ENCODE measurements around the gene LRCOL1.

LRCOL1 gene

DNA sequence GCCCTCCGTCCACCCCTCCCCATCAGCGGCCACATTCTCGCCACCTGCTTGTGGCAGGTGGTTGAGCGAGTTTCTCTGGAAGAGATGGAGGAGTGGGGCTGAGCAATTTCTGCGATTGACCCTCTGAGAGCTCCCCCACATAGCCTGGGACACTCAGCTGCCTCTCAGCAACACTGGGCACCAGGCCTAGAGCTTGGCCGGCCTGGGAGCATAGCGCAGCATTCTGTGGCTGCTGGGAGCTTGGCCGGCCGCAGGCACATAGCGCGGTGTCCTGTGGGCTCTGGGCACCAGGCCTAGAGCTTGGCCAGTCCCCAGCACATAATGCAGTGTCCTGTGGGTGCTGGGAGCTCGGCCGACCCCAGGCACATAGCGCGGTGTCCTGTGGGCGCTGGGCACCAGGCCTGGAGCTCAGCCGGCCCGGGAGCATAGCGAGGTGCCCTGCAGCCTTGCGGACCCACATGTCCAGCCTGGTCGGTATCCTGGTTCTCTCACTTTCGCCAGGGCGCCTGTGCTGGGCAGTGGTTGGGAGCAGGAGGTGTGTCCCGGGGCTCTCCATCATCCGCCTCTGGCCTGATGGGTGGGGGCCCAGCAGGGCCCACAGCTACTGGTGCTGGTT, 43.8 kb downstream of the LRCOL1 start:
- no peak for DNase-seq (ENCODE audit: low read depth, low spot score)

DNA sequence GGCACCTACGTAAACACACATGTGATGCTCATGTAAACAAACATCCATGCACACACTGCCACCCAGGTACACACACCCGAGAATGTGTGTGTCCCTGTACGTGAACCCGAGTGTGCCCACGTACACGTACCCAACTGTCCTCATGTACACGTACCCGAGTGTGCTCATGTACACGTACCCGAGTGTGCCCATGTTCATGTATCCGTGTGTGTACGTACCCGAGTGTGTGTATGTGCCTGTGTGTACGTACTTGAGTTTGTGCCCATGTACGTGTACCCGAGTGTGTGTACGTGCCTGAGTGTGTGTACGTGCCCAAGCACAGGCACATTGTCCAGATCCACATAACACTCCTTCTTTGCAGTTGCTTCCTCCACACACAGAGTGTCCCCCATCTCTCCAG, 45.0 kb downstream of the LRCOL1 start:
- no peak for DNase-seq (ENCODE audit: low read depth, low spot score)

DNA sequence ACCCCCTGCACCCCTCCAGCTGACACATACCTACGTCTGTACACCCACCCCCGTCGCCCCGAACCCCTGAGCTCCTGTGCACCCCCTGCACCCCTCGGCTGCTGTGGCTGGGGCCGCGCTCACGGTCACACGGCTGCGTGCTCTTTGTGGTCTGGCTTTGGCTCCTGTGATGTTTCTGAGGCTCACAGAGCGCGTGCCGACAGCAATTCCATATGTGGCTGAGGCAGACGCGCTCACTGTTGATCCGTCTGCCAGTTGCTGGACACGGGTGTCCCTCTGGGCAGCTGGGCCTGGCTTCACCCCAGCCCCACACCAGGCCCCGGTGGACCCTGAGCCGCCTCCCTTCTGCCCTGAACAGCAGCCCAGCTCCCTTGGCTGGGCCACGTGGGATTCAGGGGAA, 46.5 kb downstream of the LRCOL1 start:
- no peak for DNase-seq (ENCODE audit: low read depth, low spot score)

DNA sequence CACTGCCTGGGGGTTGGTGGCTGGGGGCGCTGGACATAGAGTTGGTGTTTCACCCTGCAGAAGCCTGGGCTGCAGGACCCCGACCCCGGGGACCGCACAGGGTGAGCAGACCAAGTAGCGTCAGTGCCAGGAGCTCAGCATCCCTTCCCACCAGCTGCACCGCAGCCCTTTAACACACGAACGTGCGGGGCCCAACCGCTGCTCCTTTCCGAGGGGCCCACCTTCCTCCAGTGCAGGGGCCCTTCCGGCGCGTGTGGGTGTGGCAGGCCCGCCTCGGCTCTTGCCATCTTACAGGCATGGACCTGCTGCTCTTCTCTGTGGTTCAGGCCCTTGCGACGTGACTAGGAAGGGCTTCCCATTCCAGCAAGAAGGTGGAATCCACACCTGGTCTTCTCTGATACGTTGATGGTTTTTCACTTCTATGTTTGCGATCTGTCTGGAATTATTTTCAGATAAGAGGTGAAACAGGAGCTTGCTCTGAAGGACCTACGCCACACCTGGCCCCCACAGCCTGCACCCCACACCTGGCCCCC, 47.8 kb downstream of the LRCOL1 start:
- DNase-seq (ENCODE audit: low read depth, low spot score): no peak

DNA sequence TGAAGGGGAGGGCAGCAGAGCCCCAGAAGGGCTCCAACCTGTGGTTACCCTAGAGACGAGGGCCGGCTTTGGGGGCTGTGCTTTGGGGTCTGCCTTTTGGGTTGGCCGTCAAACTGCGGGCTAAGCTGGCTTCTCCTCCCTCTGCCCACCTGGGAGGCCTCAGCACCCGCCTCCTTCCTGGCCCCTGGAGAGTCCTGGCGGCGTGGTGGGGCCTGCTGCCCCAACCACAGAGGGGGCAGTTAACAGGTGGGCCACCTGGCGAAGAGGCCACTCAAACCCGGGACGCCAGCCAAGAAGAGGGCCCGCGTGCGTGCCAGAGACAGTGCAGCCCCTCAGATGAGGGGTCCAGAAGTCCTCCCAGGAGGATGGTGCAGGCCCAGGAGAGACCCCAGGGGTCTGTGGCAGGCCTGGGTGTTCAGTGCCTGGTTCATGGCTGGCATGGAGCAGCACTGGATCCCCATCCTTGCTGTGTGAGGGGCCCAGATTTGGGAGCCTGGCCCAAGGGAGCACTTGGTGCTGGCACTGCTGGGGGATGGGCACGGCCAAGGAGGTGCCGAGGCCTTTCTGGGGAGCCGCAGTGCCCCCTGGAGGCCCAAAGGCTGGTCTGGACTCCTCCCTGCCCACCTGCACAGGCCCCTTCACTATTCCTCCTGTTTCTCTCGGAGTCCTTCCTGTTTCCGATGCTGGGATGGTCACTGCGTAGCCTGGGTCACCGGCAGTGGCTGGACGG, 48.8 kb downstream of the LRCOL1 start:
- no peak for DNase-seq (ENCODE audit: low read depth, low spot score)

DNA sequence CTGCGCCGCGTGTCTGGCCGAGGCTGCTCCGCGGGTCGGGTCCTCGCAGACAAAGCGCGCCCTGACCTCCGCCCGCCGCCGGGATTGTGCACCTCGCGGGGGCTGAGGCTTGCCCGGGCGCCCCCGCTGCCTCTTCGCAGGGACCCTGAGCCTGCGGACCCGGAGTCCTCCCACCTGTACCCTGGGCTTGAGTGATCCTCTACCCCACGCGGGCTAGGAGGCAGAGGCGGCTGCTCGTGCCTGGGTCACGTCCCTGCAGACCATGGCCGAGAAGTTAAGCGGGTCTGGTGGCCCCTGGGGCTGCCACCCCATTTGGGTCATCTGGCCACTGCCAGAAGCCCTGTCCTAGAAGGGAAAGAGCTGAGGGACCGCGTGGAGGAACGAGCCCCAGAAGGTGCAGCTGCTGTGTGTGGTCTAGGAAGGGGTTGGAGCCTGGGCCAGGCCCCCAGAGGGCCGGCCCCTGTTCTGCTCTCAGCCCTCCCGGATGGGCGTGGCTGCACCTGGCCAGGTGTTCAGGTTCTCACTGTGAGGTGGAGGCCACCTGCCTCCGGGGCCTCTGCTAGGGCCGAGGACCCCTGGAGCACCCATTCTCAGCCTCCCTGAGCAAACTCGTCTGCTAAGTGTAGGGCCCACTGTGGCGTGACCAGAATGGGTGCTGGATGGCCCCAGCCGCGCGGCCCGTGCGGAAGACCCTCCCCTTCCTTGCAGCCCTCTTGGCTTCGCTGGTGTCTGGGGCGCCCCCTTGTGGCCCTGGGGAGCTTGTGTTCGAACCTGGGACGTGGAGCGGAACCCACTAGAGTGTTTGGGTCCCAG, 49.6 kb downstream of the LRCOL1 start:
- peak; percentile 52 for DNase-seq (ENCODE audit: low read depth, low spot score)

DNA sequence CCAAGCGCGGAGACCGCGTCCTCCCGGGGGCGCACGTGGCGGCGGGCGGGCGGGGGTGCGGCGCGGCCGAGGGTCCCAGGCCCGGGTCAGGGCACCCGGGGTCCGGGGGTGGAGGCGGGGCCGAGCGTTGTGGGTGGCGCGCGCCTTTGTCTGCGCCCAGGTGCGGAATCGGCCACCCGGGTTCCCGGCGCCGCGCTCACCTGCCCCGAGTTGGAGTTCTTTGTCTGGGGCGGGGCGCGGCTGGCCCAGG, 50.1 kb downstream of the LRCOL1 start:
- DNase-seq (ENCODE audit: low read depth, low spot score): no peak

DNA sequence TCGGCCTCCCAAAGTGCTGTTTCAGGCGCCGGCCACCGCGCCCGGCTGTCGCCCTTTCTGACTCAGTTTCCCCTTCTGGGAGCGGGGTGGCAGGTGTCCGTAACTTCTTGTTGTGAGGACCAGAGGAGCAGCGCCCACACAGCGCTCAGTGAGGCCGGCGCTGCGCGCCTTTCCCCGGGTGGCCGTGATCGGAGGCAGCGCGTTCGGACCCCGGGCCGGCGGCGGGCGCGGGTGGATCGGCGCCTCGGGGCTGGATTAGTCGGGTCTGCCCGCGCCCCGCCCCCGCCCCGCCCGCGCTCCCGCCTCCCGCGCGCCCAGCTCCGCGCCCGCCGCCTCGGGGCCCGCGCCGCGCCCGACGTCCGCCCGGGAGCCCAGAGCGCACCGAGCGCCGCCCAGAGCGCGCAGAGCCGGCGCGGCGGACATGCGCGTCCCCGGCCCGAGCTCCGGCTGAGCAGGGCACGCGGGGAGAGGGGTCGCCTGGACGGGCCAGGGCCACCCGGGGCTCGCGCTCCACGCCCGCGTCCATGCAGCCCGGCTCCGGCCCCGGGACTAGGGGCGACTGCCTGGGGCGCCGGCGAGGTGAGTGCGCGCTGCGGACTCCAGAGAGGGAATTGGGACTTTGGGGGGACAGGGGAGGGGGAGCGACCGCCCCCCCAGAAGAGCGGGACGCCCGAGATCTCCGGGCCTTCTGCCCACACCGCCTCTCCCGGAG, 50.6 kb downstream of the LRCOL1 start:
- no peak for DNase-seq (ENCODE audit: low read depth, low spot score)

DNA sequence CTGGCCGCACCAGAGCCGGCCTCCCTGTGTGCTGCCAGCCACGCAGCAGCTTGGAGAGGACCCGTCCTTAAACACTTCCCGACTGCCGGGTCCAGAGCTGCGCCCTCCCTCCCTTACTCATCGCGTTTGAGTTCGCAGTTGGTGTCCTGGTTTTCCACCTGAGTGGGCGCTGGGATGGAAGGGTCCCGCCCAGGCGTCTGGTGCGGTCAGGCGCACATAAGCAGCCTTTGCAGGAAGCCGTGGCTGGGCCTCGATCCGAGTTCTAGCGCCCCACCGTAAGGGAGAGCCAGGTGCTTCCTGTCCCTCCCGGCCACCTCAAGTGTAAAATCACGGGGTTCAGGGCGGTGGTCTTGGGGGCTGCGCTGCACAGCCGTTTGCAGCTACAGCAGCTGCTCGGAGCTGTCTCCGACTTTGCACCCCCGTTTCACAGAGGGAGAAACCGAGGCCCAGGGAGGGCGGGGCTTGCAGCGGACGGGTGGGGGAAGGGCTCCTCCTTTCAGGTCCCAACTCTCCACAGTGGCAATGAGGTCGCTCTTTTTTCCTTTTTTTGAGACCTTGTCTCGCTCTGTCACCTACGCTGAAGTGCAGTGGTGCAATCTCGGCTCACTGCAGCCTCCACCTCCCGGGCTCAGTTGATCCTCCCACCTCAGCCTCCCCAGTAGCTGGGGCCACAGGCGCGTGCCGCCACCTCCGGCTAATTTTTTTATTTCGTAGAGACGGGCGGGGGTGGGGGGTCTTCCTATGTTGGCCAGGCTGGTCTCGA, 51.3 kb downstream of the LRCOL1 start:
- DNase-seq (ENCODE audit: low read depth, low spot score): no peak

DNA sequence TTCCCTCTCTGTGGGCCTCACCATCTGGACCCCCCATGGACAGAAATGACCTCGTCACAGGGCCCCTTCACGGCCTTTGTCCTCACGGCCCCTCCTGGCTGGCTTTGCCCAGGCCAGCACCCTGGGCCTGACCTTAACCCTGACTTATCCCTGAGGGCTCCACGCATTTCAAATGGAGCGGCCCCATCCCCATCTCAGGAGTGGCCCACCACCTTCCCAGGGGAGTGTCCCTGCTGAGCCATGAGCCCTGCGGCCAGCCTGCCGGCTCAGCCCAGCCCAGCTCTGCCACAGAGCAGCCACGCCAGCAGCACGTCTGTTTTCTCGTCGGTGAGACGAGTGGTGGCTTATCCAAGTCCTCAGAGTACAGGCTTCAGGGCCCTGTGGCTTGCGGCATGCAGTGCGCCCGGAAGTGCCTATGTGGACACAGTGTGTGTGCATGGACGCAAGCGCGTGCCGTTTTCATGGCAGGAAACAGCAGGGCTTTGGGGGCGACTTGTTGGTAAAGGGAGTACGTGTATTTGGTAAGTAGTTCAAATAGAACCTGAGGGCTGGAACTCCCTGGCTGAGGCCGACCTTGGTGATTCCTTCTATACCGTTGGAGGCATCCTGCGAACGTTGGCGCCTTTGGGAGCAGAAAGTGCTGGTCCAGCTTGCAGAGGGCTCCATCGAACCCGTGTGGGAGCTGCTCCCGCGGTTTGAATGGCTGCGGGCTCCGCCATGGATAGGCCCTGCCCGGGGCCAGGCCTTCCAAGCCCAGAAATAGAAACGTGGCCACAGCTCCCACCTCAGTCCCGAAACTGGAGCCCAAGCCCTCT, 52.1 kb downstream of the LRCOL1 start:
- no peak for DNase-seq (ENCODE audit: low read depth, low spot score)

DNA sequence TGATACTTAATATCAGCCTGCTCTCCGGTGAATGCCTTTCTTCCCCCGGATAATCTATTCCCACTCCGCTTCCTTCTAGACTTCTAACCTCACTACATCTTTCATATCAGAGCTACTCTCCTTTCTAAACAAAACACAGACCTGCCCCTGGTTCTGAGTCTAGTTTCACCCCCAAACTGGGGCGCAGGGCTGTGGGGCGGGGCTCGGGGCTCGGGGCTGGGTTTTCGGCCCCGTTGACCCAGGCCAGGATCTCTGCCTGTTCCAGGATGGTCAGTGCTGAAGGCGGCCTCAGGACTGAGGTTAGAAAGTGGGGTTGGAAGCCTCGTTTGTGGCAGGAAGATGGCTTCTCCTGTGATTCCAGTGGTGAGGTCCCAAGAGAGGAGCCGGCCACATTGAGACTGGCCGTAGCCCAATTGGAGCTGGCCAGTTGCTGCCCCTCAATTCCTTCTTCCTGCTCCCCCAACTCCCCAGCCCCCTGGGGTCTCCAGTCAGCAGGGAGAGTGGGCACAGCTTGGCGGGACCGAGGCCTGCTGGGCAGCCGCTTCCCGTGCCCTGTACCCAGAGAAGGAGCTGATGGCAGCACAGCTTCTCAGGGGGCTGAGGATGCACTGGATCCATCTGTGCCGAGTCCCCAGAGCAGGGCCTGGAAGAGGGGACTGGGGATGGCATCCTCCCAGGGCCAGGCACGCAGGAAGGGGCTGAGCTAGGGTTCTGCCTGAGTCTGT, 52.9 kb downstream of the LRCOL1 start:
- no peak for DNase-seq (ENCODE audit: low read depth, low spot score)

DNA sequence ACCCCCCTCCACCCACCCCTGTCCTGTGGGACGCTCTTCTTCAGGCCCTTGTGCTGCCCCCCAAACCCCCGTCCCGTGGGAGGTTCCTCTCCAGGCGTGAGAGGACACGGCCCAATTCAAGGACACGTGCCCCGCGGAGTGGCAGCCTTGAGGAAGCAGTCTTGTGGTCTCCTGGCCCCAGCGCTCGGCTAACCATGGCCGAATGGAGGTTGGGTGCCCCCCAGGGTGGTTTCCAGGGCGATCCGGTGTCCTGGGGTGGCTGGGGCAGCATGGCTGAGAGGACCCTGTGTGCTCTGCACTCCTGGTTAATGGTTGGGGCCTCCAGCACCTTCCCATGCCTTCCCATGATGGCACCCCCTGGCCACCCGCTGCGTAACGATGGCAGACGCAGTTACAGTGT, 53.6 kb downstream of the LRCOL1 start:
- no peak for DNase-seq (ENCODE audit: low read depth, low spot score)

DNA sequence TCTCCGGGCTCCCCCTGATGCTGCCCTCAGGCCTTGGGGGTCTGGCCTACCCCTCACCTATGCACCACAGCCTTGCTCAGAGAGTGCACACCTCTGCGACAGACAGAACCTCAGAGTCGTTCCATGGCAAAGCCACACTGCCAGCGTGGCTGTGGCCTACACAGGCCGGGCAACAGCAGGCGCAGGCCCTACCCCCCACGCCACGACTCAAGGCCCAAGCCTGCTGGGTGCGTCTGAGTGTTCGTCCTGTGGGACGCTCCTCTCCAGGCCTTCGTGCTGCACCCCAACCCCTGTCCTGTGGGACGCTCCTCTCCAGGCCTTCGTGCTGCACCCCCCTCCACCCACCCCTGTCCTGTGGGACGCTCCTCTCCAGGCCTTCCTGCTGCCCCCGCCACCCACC, 54.2 kb downstream of the LRCOL1 start:
- no peak for DNase-seq (ENCODE audit: low read depth, low spot score)

DNA sequence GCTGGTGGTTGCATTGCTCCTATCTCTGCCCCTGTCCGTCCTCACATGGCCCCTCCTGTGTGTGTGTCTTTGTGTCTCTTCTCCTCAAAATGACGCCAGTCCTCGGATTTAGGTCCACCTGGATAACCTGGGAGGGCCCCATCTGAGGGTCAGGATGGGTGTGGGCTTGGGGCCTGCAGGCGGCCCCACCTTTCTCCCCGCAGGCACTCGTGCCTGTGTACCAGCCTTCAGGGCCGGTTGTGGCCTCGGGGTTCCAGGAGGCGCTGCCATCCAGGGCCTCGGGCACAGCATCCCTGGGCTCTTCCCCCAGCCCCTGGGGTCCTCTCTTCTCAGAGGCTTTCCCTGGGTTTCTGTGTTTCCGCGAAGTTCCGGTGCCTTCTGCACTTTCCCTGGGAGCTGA, 54.7 kb downstream of the LRCOL1 start:
- DNase-seq (ENCODE audit: low read depth, low spot score): no peak

DNA sequence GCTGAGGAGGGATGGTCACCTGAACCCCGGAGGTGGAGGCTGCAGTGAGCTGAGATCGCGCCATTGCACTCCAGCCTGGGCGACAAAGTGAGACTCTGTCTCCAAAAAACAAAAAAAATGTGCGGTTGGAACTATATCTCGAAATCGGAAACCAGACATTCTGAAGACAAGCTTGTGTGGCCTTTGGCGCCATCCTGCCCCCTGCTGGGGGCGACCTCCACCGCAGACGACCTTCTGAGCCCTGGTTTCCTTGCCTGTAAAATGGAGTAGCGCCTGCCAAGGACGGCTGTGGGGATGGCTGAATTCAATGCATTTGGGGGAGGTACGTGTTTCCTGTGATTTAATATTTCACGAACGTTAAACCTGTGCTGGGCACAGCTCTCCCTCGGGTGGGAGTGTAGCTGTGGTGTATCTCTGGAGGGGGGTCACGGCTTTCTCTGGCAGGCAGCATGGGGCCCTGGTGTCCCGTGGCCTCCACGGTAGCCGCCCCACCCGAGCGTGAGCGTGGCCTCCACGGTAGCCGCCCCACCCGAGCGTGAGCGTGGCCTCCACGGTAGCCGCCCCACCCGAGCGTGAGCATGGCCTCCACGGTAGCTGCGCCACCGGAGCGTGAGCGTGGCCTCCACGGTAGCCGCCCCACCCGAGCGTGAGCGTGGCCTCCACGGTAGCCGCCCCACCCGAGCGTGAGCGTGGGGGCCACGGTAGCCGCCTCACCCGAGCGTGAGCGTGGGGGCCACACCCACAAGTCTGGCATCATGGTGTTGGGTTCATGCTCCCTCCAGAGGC, 55.3 kb downstream of the LRCOL1 start:
- no peak for DNase-seq (ENCODE audit: low read depth, low spot score)
